ENCODE data around the gene BICDL1.

GRCh38 chr12:120000556-120000955 lies 11.5 kb downstream of the BICDL1 start:
- no peak for TF ChIP-seq CTCF (IDR thresholded peaks at IDR 0.05)
- no peak for TF ChIP-seq POLR2AphosphoS5 (IDR thresholded peaks at IDR 0.05; ENCODE audit: low read depth, low read length)
- no peak for TF ChIP-seq REST (IDR thresholded peaks at IDR 0.05; ENCODE audit: insufficient read depth in 1 of 2, low read depth in 2 of 2, low read length in 1 of 2)

All from Panc1 (cell line).